ENCODE results near the gene AKR1B1. TPM values are rescaled to one million over a fixed set of nuclear protein-coding genes. Genes with fewer than 3 reads are reported as not detected.
A peak's percentile ranks its signal among the peaks of the same experiment; 100 is the strongest.

Gene AKR1B1
- total and polyA plus RNA-seq, 4 donors: 49.4 to 98.0 (median 64.8) TPM

GRCh38 chr7:134446446-134446845 is 12.5 kb downstream of the AKR1B1 start:
- intact Hi-C loops (cut with DNase I): no loop called here
- peak in 1 of 2 donors; percentile 31 for DNase-seq
- no peaks in the 10 kb centered on the region for H3K9me3 ChIP-seq (ENCODE audit: control insufficient read depth, low read length)
- H3K4me3 ChIP-seq (ENCODE audit: low read length in 2 of 2): no peak overlapping the region
- peaks cover 3 to 36% of the 10 kb centered on the region in 2 donors for H3K36me3 ChIP-seq (ENCODE audit: control insufficient read depth in 1 of 2, insufficient read depth in 2 of 2, low read length in 1 of 2)
- no peak for ATAC-seq (ENCODE audit: low FRiP score)
- H3K4me1 ChIP-seq (ENCODE audit: control insufficient read depth in 1 of 2, insufficient read depth in 2 of 2, low read length in 2 of 2): no peaks in the 10 kb centered on the region
- H3K27me3 ChIP-seq (ENCODE audit: control insufficient read depth in 1 of 2, insufficient read depth in 2 of 2, low read length in 1 of 2): no peaks in the 10 kb centered on the region
- no peak overlapping the region for H3K27ac ChIP-seq (ENCODE audit: low read depth in 1 of 2, low read length in 2 of 2)
- whole genome bisulfite sequencing, 2 donors: 89% methylated on average over 8 to 9 of the region's 9 CpGs

GRCh38 chr7:134444961-134445315 is 14.0 kb downstream of the AKR1B1 start:
- Histone ChIP-seq H3K27ac (ENCODE audit: low read depth in 1 of 2, low read length in 2 of 2) (no peak overlapping the region), H3K36me3 (ENCODE audit: control insufficient read depth in 1 of 2, insufficient read depth in 2 of 2, low read length in 1 of 2) (peaks cover 3 to 40% of the 10 kb centered on the region in 2 donors), H3K9me3 (ENCODE audit: control insufficient read depth, low read length) (no peaks in the 10 kb centered on the region), H3K4me1 (ENCODE audit: control insufficient read depth in 1 of 2, insufficient read depth in 2 of 2, low read length in 2 of 2) (no peaks in the 10 kb centered on the region), H3K4me3 (ENCODE audit: low read length in 2 of 2) (no peak overlapping the region), H3K27me3 (ENCODE audit: control insufficient read depth in 1 of 2, insufficient read depth in 2 of 2, low read length in 1 of 2) (no peaks in the 10 kb centered on the region)
- WGBS, 2 donors: 87 to 88% methylated on average over 4 of the region's 4 CpGs
- ATAC-seq (ENCODE audit: low FRiP score) (no peak), DNase-seq (peak in 1 of 2 donors; percentile 26)
- intact Hi-C loops (cut with DNase I): no loop called here

- H3K27me3 ChIP-seq (ENCODE audit: control insufficient read depth in 1 of 2, insufficient read depth in 2 of 2, low read length in 1 of 2): no peaks in the 10 kb centered on the region
- ATAC-seq (ENCODE audit: low FRiP score) (peak; percentile 20), DNase-seq (peak in 1 of 2 donors; percentile 37)
- no peak overlapping the region for H3K27ac ChIP-seq (ENCODE audit: low read depth in 1 of 2, low read length in 2 of 2)
- H3K4me1 ChIP-seq (ENCODE audit: control insufficient read depth in 1 of 2, insufficient read depth in 2 of 2, low read length in 2 of 2): no peaks in the 10 kb centered on the region
- 81 to 90% methylated on average over 9 of the region's 9 CpGs for WGBS, 2 donors
- peaks cover 3 to 40% of the 10 kb centered on the region in 2 donors for H3K36me3 ChIP-seq (ENCODE audit: control insufficient read depth in 1 of 2, insufficient read depth in 2 of 2, low read length in 1 of 2)
- intact Hi-C loops (cut with DNase I): no loop called here
- H3K4me3 ChIP-seq (ENCODE audit: low read length in 2 of 2): no peak overlapping the region
- H3K9me3 ChIP-seq (ENCODE audit: control insufficient read depth, low read length): no peaks in the 10 kb centered on the region
Observed at GRCh38 chr7:134444198-134444960, 14.5 kb downstream of the AKR1B1 start.

- intact Hi-C loops (cut with DNase I): no loop called here
Observed at GRCh38 chr7:134443396-134444070, 15.4 kb downstream of the AKR1B1 start.

GRCh38 chr7:134442441-134443220 is 16.3 kb downstream of the AKR1B1 start:
- peak in 1 of 2 donors; percentile 28 for DNase-seq
- Histone ChIP-seq H3K36me3 (ENCODE audit: control insufficient read depth in 1 of 2, insufficient read depth in 2 of 2, low read length in 1 of 2) (peaks cover 3 to 34% of the 10 kb centered on the region in 2 donors), H3K4me3 (ENCODE audit: low read length in 2 of 2) (no peak overlapping the region), H3K27ac (ENCODE audit: low read depth in 1 of 2, low read length in 2 of 2) (no peak overlapping the region), H3K9me3 (ENCODE audit: control insufficient read depth, low read length) (no peaks in the 10 kb centered on the region), H3K27me3 (ENCODE audit: control insufficient read depth in 1 of 2, insufficient read depth in 2 of 2, low read length in 1 of 2) (no peaks in the 10 kb centered on the region), H3K4me1 (ENCODE audit: control insufficient read depth in 1 of 2, insufficient read depth in 2 of 2, low read length in 2 of 2) (no peaks in the 10 kb centered on the region)
- no peak for ATAC-seq (ENCODE audit: low FRiP score)
- intact Hi-C loops (cut with DNase I): no loop called here
- 88 to 96% methylated on average over 9 of the region's 9 CpGs for WGBS, 2 donors

More at GRCh38 chr7:134443396-134444070, 15.4 kb downstream of the AKR1B1 start:
- H3K4me3 ChIP-seq (ENCODE audit: low read length in 2 of 2): no peak overlapping the region
- no peaks in the 10 kb centered on the region for H3K4me1 ChIP-seq (ENCODE audit: control insufficient read depth in 1 of 2, insufficient read depth in 2 of 2, low read length in 2 of 2)
- ATAC-seq (ENCODE audit: low FRiP score): no peak
- peaks cover 3 to 40% of the 10 kb centered on the region in 2 donors for H3K36me3 ChIP-seq (ENCODE audit: control insufficient read depth in 1 of 2, insufficient read depth in 2 of 2, low read length in 1 of 2)
- 92 to 93% methylated on average over 10 of the region's 10 CpGs for WGBS, 2 donors
- H3K27me3 ChIP-seq (ENCODE audit: control insufficient read depth in 1 of 2, insufficient read depth in 2 of 2, low read length in 1 of 2): no peaks in the 10 kb centered on the region
- H3K27ac ChIP-seq (ENCODE audit: low read depth in 1 of 2, low read length in 2 of 2): no peak overlapping the region
- peak in 1 of 2 donors; percentile 9 for DNase-seq
- H3K9me3 ChIP-seq (ENCODE audit: control insufficient read depth, low read length): no peaks in the 10 kb centered on the region

- intact Hi-C loops (cut with DNase I): no loop called here
- Histone ChIP-seq H3K27ac (ENCODE audit: low read depth in 1 of 2, low read length in 2 of 2) (no peak overlapping the region), H3K9me3 (ENCODE audit: control insufficient read depth, low read length) (no peaks in the 10 kb centered on the region), H3K36me3 (ENCODE audit: control insufficient read depth in 1 of 2, insufficient read depth in 2 of 2, low read length in 1 of 2) (peaks cover 3 to 26% of the 10 kb centered on the region in 2 donors), H3K27me3 (ENCODE audit: control insufficient read depth in 1 of 2, insufficient read depth in 2 of 2, low read length in 1 of 2) (no peaks in the 10 kb centered on the region), H3K4me1 (ENCODE audit: control insufficient read depth in 1 of 2, insufficient read depth in 2 of 2, low read length in 2 of 2) (no peaks in the 10 kb centered on the region), H3K4me3 (ENCODE audit: low read length in 2 of 2) (no peak overlapping the region)
- DNase-seq (peak in 1 of 2 donors; percentile 58), ATAC-seq (ENCODE audit: low FRiP score) (no peak)
- WGBS, 2 donors: 95 to 97% methylated on average over 4 of the region's 4 CpGs
Observed at GRCh38 chr7:134441264-134441663, 17.6 kb downstream of the AKR1B1 start.

GRCh38 chr7:134440476-134440875 is 18.4 kb downstream of the AKR1B1 start:
- WGBS, 2 donors: 92 to 95% methylated on average over 4 of the region's 4 CpGs
- H3K4me3 ChIP-seq (ENCODE audit: low read length in 2 of 2): no peak overlapping the region
- DNase-seq (no peak), ATAC-seq (ENCODE audit: low FRiP score) (no peak)
- no peaks in the 10 kb centered on the region for H3K9me3 ChIP-seq (ENCODE audit: control insufficient read depth, low read length)
- H3K27ac ChIP-seq (ENCODE audit: low read depth in 1 of 2, low read length in 2 of 2): no peak overlapping the region
- no peaks in the 10 kb centered on the region for H3K27me3 ChIP-seq (ENCODE audit: control insufficient read depth in 1 of 2, insufficient read depth in 2 of 2, low read length in 1 of 2)
- intact Hi-C loops (cut with DNase I): no loop called here
- H3K4me1 ChIP-seq (ENCODE audit: control insufficient read depth in 1 of 2, insufficient read depth in 2 of 2, low read length in 2 of 2): no peaks in the 10 kb centered on the region
- H3K36me3 ChIP-seq (ENCODE audit: control insufficient read depth in 1 of 2, insufficient read depth in 2 of 2, low read length in 1 of 2): peaks cover 3 to 21% of the 10 kb centered on the region in 2 donors

- no peak overlapping the region for H3K4me3 ChIP-seq (ENCODE audit: low read length in 2 of 2)
- H3K27ac ChIP-seq (ENCODE audit: low read depth in 1 of 2, low read length in 2 of 2): no peak overlapping the region
- DNase-seq: no peak
- peaks cover 3 to 21% of the 10 kb centered on the region in 2 donors for H3K36me3 ChIP-seq (ENCODE audit: control insufficient read depth in 1 of 2, insufficient read depth in 2 of 2, low read length in 1 of 2)
- 52 to 59% methylated on average over 8 of the region's 8 CpGs for WGBS, 2 donors
- intact Hi-C loops (cut with DNase I): no loop called here
- ATAC-seq (ENCODE audit: low FRiP score): no peak
- no peaks in the 10 kb centered on the region for H3K9me3 ChIP-seq (ENCODE audit: control insufficient read depth, low read length)
- H3K27me3 ChIP-seq (ENCODE audit: control insufficient read depth in 1 of 2, insufficient read depth in 2 of 2, low read length in 1 of 2): no peaks in the 10 kb centered on the region
- no peaks in the 10 kb centered on the region for H3K4me1 ChIP-seq (ENCODE audit: control insufficient read depth in 1 of 2, insufficient read depth in 2 of 2, low read length in 2 of 2)
Observed at GRCh38 chr7:134440067-134440466, 18.8 kb downstream of the AKR1B1 start.

All from aorta (tissue), 5 donors.